Neural cell (in vitro differentiated cells): ENCODE measurements around the gene PCDH18. TPM values are rescaled to one million over a fixed set of nuclear protein-coding genes. Genes with fewer than 3 reads are reported as not detected.

Source experiments
- H2AFZ ChIP-seq: fragments of 200-600, 300-800 bp; sonication (generic), shearing (Covaris generic); 2 replicates; pipeline ENCODE4 v1.6.0; 2014; ENCODE audit warnings: low read depth, mild to moderate bottlenecking, antibody characterized with exemption, low read length, moderate library complexity
- H3F3A ChIP-seq: fragments of 200-600 bp; shearing (Covaris generic); 2 replicates; pipeline ENCODE4 v1.6.1; 2016; ENCODE audit warnings: mild to moderate bottlenecking, moderate library complexity, mixed read lengths, antibody characterized with exemption, low read length; ENCODE audit not compliant: insufficient read depth, poor library complexity, severe bottlenecking
- H3K27ac ChIP-seq: fragments of 200-600, 300-800 bp; sonication (generic), shearing (Covaris generic); 2 replicates; pipeline ENCODE4 v1.5.1; 2014; ENCODE audit warnings: mild to moderate bottlenecking, low read length, moderate library complexity
- H3K27me3 ChIP-seq: fragments of 300-800, 200-600 bp; sonication (generic), shearing (Covaris generic); 2 replicates; pipeline ENCODE4 v1.6.0; 2014; ENCODE audit warnings: mild to moderate bottlenecking, low read depth, low read length, moderate library complexity; ENCODE audit not compliant: insufficient read depth
- H3K36me3 ChIP-seq: fragments of 300-800, 200-600 bp; sonication (generic), shearing (Covaris generic); 2 replicates; pipeline ENCODE4 v1.5.1; 2014; ENCODE audit warnings: mild to moderate bottlenecking, antibody characterized with exemption, low read length, moderate library complexity; ENCODE audit not compliant: insufficient read depth
- H3K4me2 ChIP-seq: fragments of 300-800, 200-600 bp; sonication (generic), shearing (Covaris generic); 2 replicates; pipeline ENCODE4 v1.6.0; 2014; ENCODE audit warnings: mild to moderate bottlenecking, low read length
- H3K4me3 ChIP-seq: fragments of 300-800, 200-600 bp; sonication (generic), shearing (Covaris generic); 2 replicates; pipeline ENCODE4 v1.5.1; 2014; ENCODE audit warnings: mild to moderate bottlenecking, low read length, moderate library complexity
- H3K79me2 ChIP-seq: fragments of 200-600 bp; shearing (Covaris generic); replicated peaks from 2 replicates; pipeline ENCODE4 v1.6.0; 2014; ENCODE audit warnings: mild to moderate bottlenecking, low read length, moderate library complexity; ENCODE audit not compliant: insufficient read depth
- H3K9ac ChIP-seq: fragments of 300-800, 200-600 bp; sonication (generic), shearing (Covaris generic); 2 replicates; pipeline ENCODE4 v1.6.1; 2016; ENCODE audit warnings: mild to moderate bottlenecking, low read length, mixed read lengths
- H3K9me2 ChIP-seq: fragments of 200-600 bp; shearing (Covaris generic); 2 replicates; pipeline ENCODE4 v1.6.1; 2016; ENCODE audit warnings: mild to moderate bottlenecking, low read length, mixed read lengths; ENCODE audit not compliant: insufficient read depth
- H3K9me3 ChIP-seq: fragments of 200-600, 300-800 bp; sonication (generic), shearing (Covaris generic); 2 replicates; pipeline ENCODE4 v1.6.1; 2016; ENCODE audit warnings: mild to moderate bottlenecking, mixed run types, low read length, moderate library complexity, mixed read lengths
- H4K20me1 ChIP-seq: fragments of 200-600 bp; shearing (Covaris generic); 2 replicates; pipeline ENCODE4 v1.6.1; 2016; ENCODE audit warnings: mild to moderate bottlenecking, mixed run types; ENCODE audit not compliant: insufficient read depth
- EP300 ChIP-seq: fragments of 450-650 bp; conservative IDR thresholded peaks from 2 replicates; pipeline ENCODE4 v1.6.1; 2014; ENCODE audit warnings: antibody characterized with exemption, mild to moderate bottlenecking, moderate library complexity; ENCODE audit not compliant: poor library complexity, severe bottlenecking
- EZH2 ChIP-seq: fragments of 200-600, 300-800 bp; shearing (Covaris generic), sonication (generic); IDR thresholded peaks from 2 replicates; pipeline ENCODE4 v1.6.1; 2014; ENCODE audit warnings: antibody characterized with exemption, low read length, borderline replicate concordance, mild to moderate bottlenecking; ENCODE audit not compliant: insufficient read depth, poor library complexity, severe bottlenecking
- MXI1 ChIP-seq: fragments of 450-650 bp; conservative IDR thresholded peaks from 2 replicates; pipeline ENCODE4 v1.6.1; 2014; ENCODE audit warnings: antibody characterized with exemption, mild to moderate bottlenecking; ENCODE audit not compliant: poor library complexity, severe bottlenecking
- POLR2AphosphoS5 ChIP-seq: IDR thresholded peaks from 2 replicates; pipeline ENCODE4 v1.6.1; 2012
- RAD21 ChIP-seq: fragments of 450-650 bp; conservative IDR thresholded peaks from 2 replicates; pipeline ENCODE4 v1.6.1; 2014; ENCODE audit warnings: antibody characterized with exemption, mild to moderate bottlenecking, moderate library complexity
- SMC3 ChIP-seq: fragments of 450-650 bp; conservative IDR thresholded peaks from 2 replicates; pipeline ENCODE4 v1.6.1; 2014; ENCODE audit warnings: antibody characterized with exemption, mild to moderate bottlenecking, moderate library complexity; ENCODE audit not compliant: poor library complexity
- TAF1 ChIP-seq: IDR thresholded peaks from 2 replicates; pipeline ENCODE4 v1.6.1; 2012; ENCODE audit warnings: low read depth
- polyA plus RNA-seq: library from polyadenylated mRNA; depleted of rRNA; stranded (reverse); fragments of >200 nt; gene quantifications from 2 replicates; pipeline ENCODE4 v1.2.3, GENCODE V29; 2014
- TF ChIP-seq, protein P1 (sequence below): IDR thresholded peaks from 2 replicates; pipeline ENCODE4 v1.6.1; 2012; ENCODE audit warnings: borderline replicate concordance
- TF ChIP-seq, protein P2 (sequence below): fragments of 450-650 bp; IDR thresholded peaks from 2 replicates; pipeline ENCODE4 v1.5.1; 2014; ENCODE audit warnings: antibody characterized with exemption, mild to moderate bottlenecking, moderate library complexity; ENCODE audit not compliant: poor library complexity, severe bottlenecking

Gene PCDH18
- polyA plus RNA-seq, 1 donor from 2014 or later, result 0.09 TPM

GRCh38 chr4:137543648-137544047 lies 11.4 kb upstream of the PCDH18 start:
- Histone ChIP-seq H3K27me3 (no peaks in the 10 kb centered on the region), H3K27ac (no peak overlapping the region), H2AFZ (no peak overlapping the region), H3K9me2 (no peaks in the 10 kb centered on the region), H3K4me3 (no peak overlapping the region), H3K79me2 (no peaks in the 10 kb centered on the region), H4K20me1 (no peaks in the 10 kb centered on the region), H3K4me2 (no peak overlapping the region), H3K36me3 (no peaks in the 10 kb centered on the region), H3F3A (no peaks in the 10 kb centered on the region), H3K9ac (no peak overlapping the region), H3K9me3 (no peaks in the 10 kb centered on the region)
- TF ChIP-seq RAD21 (no peak), SMC3 (no peak), TAF1 (no peak), EZH2 (no peak), EP300 (no peak), MXI1 (no peak), POLR2AphosphoS5 (no peak)
- TF ChIP-seq, protein P1, sequence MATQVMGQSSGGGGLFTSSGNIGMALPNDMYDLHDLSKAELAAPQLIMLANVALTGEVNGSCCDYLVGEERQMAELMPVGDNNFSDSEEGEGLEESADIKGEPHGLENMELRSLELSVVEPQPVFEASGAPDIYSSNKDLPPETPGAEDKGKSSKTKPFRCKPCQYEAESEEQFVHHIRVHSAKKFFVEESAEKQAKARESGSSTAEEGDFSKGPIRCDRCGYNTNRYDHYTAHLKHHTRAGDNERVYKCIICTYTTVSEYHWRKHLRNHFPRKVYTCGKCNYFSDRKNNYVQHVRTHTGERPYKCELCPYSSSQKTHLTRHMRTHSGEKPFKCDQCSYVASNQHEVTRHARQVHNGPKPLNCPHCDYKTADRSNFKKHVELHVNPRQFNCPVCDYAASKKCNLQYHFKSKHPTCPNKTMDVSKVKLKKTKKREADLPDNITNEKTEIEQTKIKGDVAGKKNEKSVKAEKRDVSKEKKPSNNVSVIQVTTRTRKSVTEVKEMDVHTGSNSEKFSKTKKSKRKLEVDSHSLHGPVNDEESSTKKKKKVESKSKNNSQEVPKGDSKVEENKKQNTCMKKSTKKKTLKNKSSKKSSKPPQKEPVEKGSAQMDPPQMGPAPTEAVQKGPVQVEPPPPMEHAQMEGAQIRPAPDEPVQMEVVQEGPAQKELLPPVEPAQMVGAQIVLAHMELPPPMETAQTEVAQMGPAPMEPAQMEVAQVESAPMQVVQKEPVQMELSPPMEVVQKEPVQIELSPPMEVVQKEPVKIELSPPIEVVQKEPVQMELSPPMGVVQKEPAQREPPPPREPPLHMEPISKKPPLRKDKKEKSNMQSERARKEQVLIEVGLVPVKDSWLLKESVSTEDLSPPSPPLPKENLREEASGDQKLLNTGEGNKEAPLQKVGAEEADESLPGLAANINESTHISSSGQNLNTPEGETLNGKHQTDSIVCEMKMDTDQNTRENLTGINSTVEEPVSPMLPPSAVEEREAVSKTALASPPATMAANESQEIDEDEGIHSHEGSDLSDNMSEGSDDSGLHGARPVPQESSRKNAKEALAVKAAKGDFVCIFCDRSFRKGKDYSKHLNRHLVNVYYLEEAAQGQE, result no peak
- TF ChIP-seq, protein P2, sequence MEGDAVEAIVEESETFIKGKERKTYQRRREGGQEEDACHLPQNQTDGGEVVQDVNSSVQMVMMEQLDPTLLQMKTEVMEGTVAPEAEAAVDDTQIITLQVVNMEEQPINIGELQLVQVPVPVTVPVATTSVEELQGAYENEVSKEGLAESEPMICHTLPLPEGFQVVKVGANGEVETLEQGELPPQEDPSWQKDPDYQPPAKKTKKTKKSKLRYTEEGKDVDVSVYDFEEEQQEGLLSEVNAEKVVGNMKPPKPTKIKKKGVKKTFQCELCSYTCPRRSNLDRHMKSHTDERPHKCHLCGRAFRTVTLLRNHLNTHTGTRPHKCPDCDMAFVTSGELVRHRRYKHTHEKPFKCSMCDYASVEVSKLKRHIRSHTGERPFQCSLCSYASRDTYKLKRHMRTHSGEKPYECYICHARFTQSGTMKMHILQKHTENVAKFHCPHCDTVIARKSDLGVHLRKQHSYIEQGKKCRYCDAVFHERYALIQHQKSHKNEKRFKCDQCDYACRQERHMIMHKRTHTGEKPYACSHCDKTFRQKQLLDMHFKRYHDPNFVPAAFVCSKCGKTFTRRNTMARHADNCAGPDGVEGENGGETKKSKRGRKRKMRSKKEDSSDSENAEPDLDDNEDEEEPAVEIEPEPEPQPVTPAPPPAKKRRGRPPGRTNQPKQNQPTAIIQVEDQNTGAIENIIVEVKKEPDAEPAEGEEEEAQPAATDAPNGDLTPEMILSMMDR, result no peak

DNA sequence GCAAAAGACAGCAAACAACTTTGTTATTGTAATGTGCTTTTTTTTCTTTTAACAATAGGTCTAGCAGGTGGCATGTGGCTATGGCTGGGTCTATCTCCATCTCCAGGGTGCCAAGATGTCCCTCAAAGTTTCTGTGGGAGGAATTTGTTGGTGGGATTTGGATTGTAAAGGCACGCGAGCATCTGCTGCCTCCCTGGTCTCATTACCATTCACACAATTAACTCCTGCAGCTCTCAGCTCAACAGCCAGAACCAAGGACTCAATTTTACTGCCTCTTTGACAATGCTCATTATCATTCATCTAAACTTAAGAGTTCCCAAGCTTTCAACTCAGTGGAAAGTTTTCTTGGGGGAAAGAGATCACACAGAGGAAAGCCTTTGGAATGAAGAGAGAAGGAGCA lies 10.9 kb upstream of the PCDH18 start:
- no peak overlapping the region for H3K4me2 ChIP-seq
- no peaks in the 10 kb centered on the region for H3K36me3 ChIP-seq
- no peak overlapping the region for H3K27ac ChIP-seq
- no peaks in the 10 kb centered on the region for H3K9me3 ChIP-seq
- H3K27me3 ChIP-seq, result no peaks in the 10 kb centered on the region
- no peak overlapping the region for H2AFZ ChIP-seq
- H3K4me3 ChIP-seq, result no peak overlapping the region
- no peaks in the 10 kb centered on the region for H4K20me1 ChIP-seq
- no peaks in the 10 kb centered on the region for H3K9me2 ChIP-seq
- H3F3A ChIP-seq, result no peaks in the 10 kb centered on the region
- H3K9ac ChIP-seq, result no peak overlapping the region
- H3K79me2 ChIP-seq, result no peaks in the 10 kb centered on the region
- TF ChIP-seq, protein P1, result no peak
- TF ChIP-seq, protein P2, result no peak
- TF ChIP-seq MXI1 (no peak), EZH2 (no peak), RAD21 (no peak), TAF1 (no peak), SMC3 (no peak), POLR2AphosphoS5 (no peak), EP300 (no peak)
